ENCODE measurements around the gene TSNAX.
"Not testable (repeated sequence)": the region's sequence is repeated elsewhere in the genome, so short reads cannot be mapped to it uniquely, and the experiment has no call there.

The TSNAX gene

GRCh38 chr1:231528172-231529029 is at the start of gene TSNAX:
Gene TSNAX (plus strand): TSS chr1:231528669. CDS start chr1:231528811, 142 bp downstream.
- DNase-seq (ENCODE audit: low read depth in 2 of 2): peak; percentile 74 to 81

GRCh38 chr1:231478811-231479210 is 49.7 kb upstream of the TSNAX start:
- no peak for DNase-seq (ENCODE audit: low read depth in 2 of 2)

GRCh38 chr1:231480008-231480407 is 48.5 kb upstream of the TSNAX start:
- DNase-seq (ENCODE audit: low read depth in 2 of 2): no peak

GRCh38 chr1:231481289-231481688 is 47.2 kb upstream of the TSNAX start:
- DNase-seq (ENCODE audit: low read depth in 2 of 2): no peak

GRCh38 chr1:231485029-231485784 is 43.3 kb upstream of the TSNAX start:
- no peak for DNase-seq (ENCODE audit: low read depth in 2 of 2)

- DNase-seq (ENCODE audit: low read depth in 2 of 2): no peak
Observed at GRCh38 chr1:231487019-231487418, 41.5 kb upstream of the TSNAX start.

GRCh38 chr1:231487910-231488309 is 40.6 kb upstream of the TSNAX start:
- DNase-seq (ENCODE audit: low read depth in 2 of 2): no peak

GRCh38 chr1:231493421-231494185 is 34.9 kb upstream of the TSNAX start:
- DNase-seq (ENCODE audit: low read depth in 2 of 2): no peak

- DNase-seq (ENCODE audit: low read depth in 2 of 2): no peak
Observed at GRCh38 chr1:231494439-231495110, 33.9 kb upstream of the TSNAX start.

- DNase-seq (ENCODE audit: low read depth in 2 of 2): no peak
Observed at GRCh38 chr1:231497629-231498152, 30.8 kb upstream of the TSNAX start.

- no peak for DNase-seq (ENCODE audit: low read depth in 2 of 2)
Observed at GRCh38 chr1:231499148-231499763, 29.2 kb upstream of the TSNAX start.

GRCh38 chr1:231500666-231501065 is 27.8 kb upstream of the TSNAX start:
- no peak for DNase-seq (ENCODE audit: low read depth in 2 of 2)

- not testable (repeated sequence) for DNase-seq (ENCODE audit: low read depth in 2 of 2)
Observed at GRCh38 chr1:231503168-231503567, 25.3 kb upstream of the TSNAX start.

- no peak for DNase-seq (ENCODE audit: low read depth in 2 of 2)
Observed at GRCh38 chr1:231507476-231508355, 20.8 kb upstream of the TSNAX start.

GRCh38 chr1:231508497-231508896 is 20.0 kb upstream of the TSNAX start:
- no peak for DNase-seq (ENCODE audit: low read depth in 2 of 2)

GRCh38 chr1:231508941-231509340 is 19.5 kb upstream of the TSNAX start:
- no peak for DNase-seq (ENCODE audit: low read depth in 2 of 2)

- no peak for DNase-seq (ENCODE audit: low read depth in 2 of 2)
Observed at GRCh38 chr1:231512147-231512698, 16.2 kb upstream of the TSNAX start.

- DNase-seq (ENCODE audit: low read depth in 2 of 2): no peak
Observed at GRCh38 chr1:231515748-231516147, 12.7 kb upstream of the TSNAX start.

- DNase-seq (ENCODE audit: low read depth in 2 of 2): no peak
Observed at GRCh38 chr1:231517076-231517475, 11.4 kb upstream of the TSNAX start.

All from stimulated activated CD8-positive, alpha-beta memory T cell treated with anti-CD3 and anti-CD28 coated beads, Interleukin-15, amount 100 ng/mL, for 4 hours (primary cell).